ENCODE measurements around the gene GATA5.
"Not testable (repeated sequence)": the region's sequence is repeated elsewhere in the genome, so short reads cannot be mapped to it uniquely, and the experiment has no call there.

The GATA5 gene

GRCh38 chr20:62429455-62430310 is 46.1 kb downstream of the GATA5 start:
- Histone ChIP-seq H3K36me3 (ENCODE audit: insufficient read depth, insufficient read length, low read length) (no peaks in the 10 kb centered on the region), H3K9me3 (ENCODE audit: insufficient read depth, low read length) (no peaks in the 10 kb centered on the region), H3K27me3 (ENCODE audit: insufficient read depth, insufficient read length) (peaks cover 4% of the 10 kb centered on the region), H3K9ac (ENCODE audit: insufficient read length, low read depth) (peak overlapping the region; percentile 18), H3K4me3 (ENCODE audit: insufficient read length, low read depth) (no peak overlapping the region), H3K4me1 (ENCODE audit: insufficient read depth, insufficient read length) (peaks cover 30% of the 10 kb centered on the region)
- DNase-seq (ENCODE audit: low read depth, low spot score), result no peak
- TF ChIP-seq ZNF274 (IDR thresholded peaks at IDR 0.05; ENCODE audit: low read depth, low read length) (no peak), SUZ12 (IDR thresholded peaks at IDR 0.05; ENCODE audit: extremely low read depth, insufficient read depth, insufficient read length) (no peak), YY1 (IDR thresholded peaks at IDR 0.05; ENCODE audit: insufficient read depth, insufficient read length) (no peak)

- no peaks in the 10 kb centered on the region for H3K36me3 ChIP-seq (ENCODE audit: insufficient read depth, insufficient read length, low read length)
- H3K9me3 ChIP-seq (ENCODE audit: insufficient read depth, low read length), result no peaks in the 10 kb centered on the region
- peaks cover 2% of the 10 kb centered on the region for H3K27me3 ChIP-seq (ENCODE audit: insufficient read depth, insufficient read length)
- H3K4me3 ChIP-seq (ENCODE audit: insufficient read length, low read depth), result no peak overlapping the region
- no peak for DNase-seq (ENCODE audit: low read depth, low spot score)
- peak overlapping the region; percentile 46 for H3K9ac ChIP-seq (ENCODE audit: insufficient read length, low read depth)
- TF ChIP-seq SUZ12 (IDR thresholded peaks at IDR 0.05; ENCODE audit: extremely low read depth, insufficient read depth, insufficient read length) (no peak), ZNF274 (IDR thresholded peaks at IDR 0.05; ENCODE audit: low read depth, low read length) (no peak), YY1 (IDR thresholded peaks at IDR 0.05; ENCODE audit: insufficient read depth, insufficient read length) (no peak)
- H3K4me1 ChIP-seq (ENCODE audit: insufficient read depth, insufficient read length), result peaks cover 34% of the 10 kb centered on the region
Measured at GRCh38 chr20:62428396-62429295, 47.1 kb downstream of the GATA5 start.

GRCh38 chr20:62428002-62428372 is 47.8 kb downstream of the GATA5 start:
- peaks cover 2% of the 10 kb centered on the region for H3K27me3 ChIP-seq (ENCODE audit: insufficient read depth, insufficient read length)
- H3K9ac ChIP-seq (ENCODE audit: insufficient read length, low read depth), result no peak overlapping the region
- no peaks in the 10 kb centered on the region for H3K36me3 ChIP-seq (ENCODE audit: insufficient read depth, insufficient read length, low read length)
- H3K4me1 ChIP-seq (ENCODE audit: insufficient read depth, insufficient read length), result peaks cover 36% of the 10 kb centered on the region
- no peak overlapping the region for H3K4me3 ChIP-seq (ENCODE audit: insufficient read length, low read depth)
- TF ChIP-seq ZNF274 (IDR thresholded peaks at IDR 0.05; ENCODE audit: low read depth, low read length), result no peak
- TF ChIP-seq SUZ12 (IDR thresholded peaks at IDR 0.05; ENCODE audit: extremely low read depth, insufficient read depth, insufficient read length), result no peak
- no peak for TF ChIP-seq YY1 (IDR thresholded peaks at IDR 0.05; ENCODE audit: insufficient read depth, insufficient read length)
- DNase-seq (ENCODE audit: low read depth, low spot score), result no peak
- no peaks in the 10 kb centered on the region for H3K9me3 ChIP-seq (ENCODE audit: insufficient read depth, low read length)

GRCh38 chr20:62427172-62428001 is 48.4 kb downstream of the GATA5 start, which contains the start of gene RBBP8NL:
TSS of gene RBBP8NL (minus strand) at chr20:62427539. CDS start at chr20:62419647, 7,892 bp downstream.
- H3K4me3 ChIP-seq (ENCODE audit: insufficient read length, low read depth), result no peak within 1 kb of the TSS
- TF ChIP-seq ZNF274 (IDR thresholded peaks at IDR 0.05; ENCODE audit: low read depth, low read length) (no peak), YY1 (IDR thresholded peaks at IDR 0.05; ENCODE audit: insufficient read depth, insufficient read length) (no peak), SUZ12 (IDR thresholded peaks at IDR 0.05; ENCODE audit: extremely low read depth, insufficient read depth, insufficient read length) (no peak)
- H3K27me3 ChIP-seq (ENCODE audit: insufficient read depth, insufficient read length), result peaks cover 2% of the 10 kb centered on the region
- no peak for DNase-seq (ENCODE audit: low read depth, low spot score)
- no peaks in the 10 kb centered on the region for H3K36me3 ChIP-seq (ENCODE audit: insufficient read depth, insufficient read length, low read length)
- no peaks in the 10 kb centered on the region for H3K9me3 ChIP-seq (ENCODE audit: insufficient read depth, low read length)
- H3K9ac ChIP-seq (ENCODE audit: insufficient read length, low read depth), result peak within 1 kb of the TSS; percentile 57
- H3K4me1 ChIP-seq (ENCODE audit: insufficient read depth, insufficient read length), result peaks cover 38% of the 10 kb centered on the region

GRCh38 chr20:62426699-62427131 is 49.1 kb downstream of the GATA5 start:
- peak overlapping the region; percentile 54 for H3K9ac ChIP-seq (ENCODE audit: insufficient read length, low read depth)
- no peaks in the 10 kb centered on the region for H3K9me3 ChIP-seq (ENCODE audit: insufficient read depth, low read length)
- H3K4me1 ChIP-seq (ENCODE audit: insufficient read depth, insufficient read length), result peaks cover 38% of the 10 kb centered on the region
- H3K4me3 ChIP-seq (ENCODE audit: insufficient read length, low read depth), result no peak overlapping the region
- peak; percentile 28 for DNase-seq (ENCODE audit: low read depth, low spot score)
- TF ChIP-seq ZNF274 (IDR thresholded peaks at IDR 0.05; ENCODE audit: low read depth, low read length) (no peak), YY1 (IDR thresholded peaks at IDR 0.05; ENCODE audit: insufficient read depth, insufficient read length) (no peak), SUZ12 (IDR thresholded peaks at IDR 0.05; ENCODE audit: extremely low read depth, insufficient read depth, insufficient read length) (no peak)
- H3K27me3 ChIP-seq (ENCODE audit: insufficient read depth, insufficient read length), result peaks cover 2% of the 10 kb centered on the region
- no peaks in the 10 kb centered on the region for H3K36me3 ChIP-seq (ENCODE audit: insufficient read depth, insufficient read length, low read length)

- H3K4me1 ChIP-seq (ENCODE audit: insufficient read depth, insufficient read length), result peaks cover 45% of the 10 kb centered on the region
- H3K9me3 ChIP-seq (ENCODE audit: insufficient read depth, low read length); DNase-seq (ENCODE audit: low read depth, low spot score); H3K36me3 ChIP-seq (ENCODE audit: insufficient read depth, insufficient read length, low read length); H3K27me3 ChIP-seq (ENCODE audit: insufficient read depth, insufficient read length); H3K4me3 ChIP-seq (ENCODE audit: insufficient read length, low read depth); H3K9ac ChIP-seq (ENCODE audit: insufficient read length, low read depth): not testable (repeated sequence)
Measured at GRCh38 chr20:62426059-62426348, 49.8 kb downstream of the GATA5 start.

All from NT2/D1 (cell line).